ENCODE results near the gene MDK.
"Not testable (repeated sequence)": the region's sequence is repeated elsewhere in the genome, so short reads cannot be mapped to it uniquely, and the experiment has no call there.

The MDK gene

DNA sequence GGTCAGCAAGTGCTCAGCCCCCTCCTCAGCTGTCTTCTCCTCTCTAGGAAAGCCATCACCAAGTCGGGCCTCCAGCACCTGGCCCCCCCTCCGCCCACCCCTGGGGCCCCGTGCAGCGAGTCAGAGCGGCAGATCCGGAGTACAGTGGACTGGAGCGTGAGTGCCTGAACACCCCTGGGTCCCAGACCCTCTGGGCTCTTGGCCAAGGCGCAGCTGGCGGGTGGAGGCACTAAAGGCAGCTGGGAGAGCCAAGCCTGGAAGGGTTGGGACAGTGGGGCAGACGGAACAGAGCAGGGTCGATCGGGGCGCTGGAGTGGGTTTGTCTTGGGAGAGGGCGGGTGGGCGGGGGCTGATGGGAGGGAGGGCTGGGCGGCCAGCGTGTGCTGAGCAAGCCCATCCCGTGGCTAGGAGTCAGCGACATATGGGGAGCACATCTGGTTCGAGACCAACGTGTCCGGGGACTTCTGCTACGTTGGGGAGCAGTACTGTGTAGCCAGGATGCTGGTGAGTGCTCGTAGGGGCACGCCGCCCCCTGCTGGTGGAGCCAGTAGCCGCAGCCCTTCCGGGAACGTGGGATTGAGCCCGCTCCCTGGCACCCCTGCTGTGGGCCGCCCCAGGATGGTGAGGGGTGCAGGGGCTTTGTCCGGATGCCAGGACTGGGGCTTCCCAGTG lies 14.1 kb upstream of the MDK start:
- DNase-seq (ENCODE audit: low spot score) (peak; percentile 56), FAIRE-seq (peak; percentile 67)

DNA sequence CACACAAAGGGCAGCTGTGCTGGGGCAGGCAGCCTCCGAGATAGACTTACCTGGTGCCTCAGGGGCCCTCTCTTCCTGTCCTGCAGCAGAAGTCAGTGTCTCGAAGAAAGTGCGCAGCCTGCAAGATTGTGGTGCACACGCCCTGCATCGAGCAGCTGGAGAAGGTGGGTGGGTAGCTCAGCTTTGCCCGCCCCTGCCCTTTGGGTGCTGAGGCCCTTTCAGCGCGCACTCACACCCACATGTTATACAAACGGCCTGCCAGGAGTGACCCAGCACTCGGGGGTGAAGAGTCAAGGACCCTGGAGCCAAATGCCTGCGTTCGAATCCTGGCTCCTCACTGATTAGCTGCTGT lies 13.6 kb upstream of the MDK start:
- FAIRE-seq = no peak
- DNase-seq (ENCODE audit: low spot score) = no peak

DNA sequence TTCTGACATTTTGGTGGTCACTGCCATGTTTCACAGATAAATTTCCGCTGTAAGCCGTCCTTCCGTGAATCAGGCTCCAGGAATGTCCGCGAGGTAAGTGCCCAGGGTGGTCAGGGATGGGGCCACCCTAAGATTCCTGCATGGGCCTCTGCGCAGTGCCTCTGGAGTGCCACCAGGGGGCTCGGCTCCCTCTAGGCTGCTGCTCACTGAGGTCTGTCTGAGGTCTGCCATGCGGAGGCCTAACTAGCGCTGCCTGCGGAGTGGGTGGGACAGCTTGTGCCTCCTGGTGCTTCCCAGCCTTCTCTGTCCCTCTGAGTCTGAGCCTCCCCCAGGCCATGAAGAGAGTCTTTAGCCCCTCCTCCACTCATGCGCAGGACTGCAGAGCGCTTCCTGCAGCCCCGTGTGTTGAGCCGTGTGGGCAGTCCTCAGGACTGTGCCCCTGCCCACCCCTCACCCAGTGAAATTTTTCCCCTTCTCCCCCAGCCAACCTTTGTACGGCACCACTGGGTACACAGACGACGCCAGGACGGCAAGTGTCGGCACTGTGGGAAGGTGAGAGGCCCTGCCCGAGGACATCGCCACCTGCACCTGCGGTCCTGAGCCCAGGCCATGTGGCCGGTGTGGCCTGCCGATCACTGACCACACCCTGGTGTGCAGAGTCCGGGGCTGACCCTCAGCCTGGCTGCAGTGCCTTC lies 11.9 kb upstream of the MDK start:
- FAIRE-seq (peak; percentile 42), DNase-seq (ENCODE audit: low spot score) (peak; percentile 78)

DNA sequence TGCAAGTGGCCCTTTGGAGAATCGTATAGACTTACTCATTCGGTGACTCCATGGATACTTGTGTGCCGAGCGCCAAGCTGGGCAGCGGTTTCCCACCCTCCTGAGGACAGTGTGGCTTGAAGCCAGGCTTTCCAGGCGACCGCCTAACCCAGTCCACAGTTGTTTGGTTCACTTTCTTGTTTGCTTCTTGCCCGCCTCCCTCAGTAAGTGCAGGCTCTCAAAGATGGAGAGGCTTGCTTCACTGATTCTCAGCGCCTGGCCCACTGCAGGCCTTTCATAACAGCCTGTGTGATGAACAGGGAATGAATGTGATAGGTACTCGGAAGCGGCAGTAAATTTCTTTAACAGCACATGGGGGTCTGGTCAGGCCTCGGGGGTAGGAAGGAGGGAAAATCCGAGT lies 11.2 kb upstream of the MDK start:
- no peak for DNase-seq (ENCODE audit: low spot score)
- FAIRE-seq = no peak

DNA sequence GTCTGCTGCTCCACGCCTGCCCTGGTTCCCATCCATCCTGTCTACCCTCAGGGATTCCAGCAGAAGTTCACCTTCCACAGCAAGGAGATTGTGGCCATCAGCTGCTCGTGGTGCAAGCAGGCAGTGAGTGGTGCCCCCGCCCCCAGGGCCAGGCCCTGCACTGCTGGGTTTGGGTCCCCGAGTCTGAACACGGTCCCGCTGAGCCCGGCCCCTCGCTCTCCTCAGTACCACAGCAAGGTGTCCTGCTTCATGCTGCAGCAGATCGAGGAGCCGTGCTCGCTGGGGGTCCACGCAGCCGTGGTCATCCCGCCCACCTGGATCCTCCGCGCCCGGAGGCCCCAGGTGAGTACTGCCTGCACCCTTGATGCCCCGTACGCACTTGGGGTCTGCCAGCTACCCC lies 10.2 kb upstream of the MDK start:
- FAIRE-seq; DNase-seq (ENCODE audit: low spot score): not testable (repeated sequence)

DNA sequence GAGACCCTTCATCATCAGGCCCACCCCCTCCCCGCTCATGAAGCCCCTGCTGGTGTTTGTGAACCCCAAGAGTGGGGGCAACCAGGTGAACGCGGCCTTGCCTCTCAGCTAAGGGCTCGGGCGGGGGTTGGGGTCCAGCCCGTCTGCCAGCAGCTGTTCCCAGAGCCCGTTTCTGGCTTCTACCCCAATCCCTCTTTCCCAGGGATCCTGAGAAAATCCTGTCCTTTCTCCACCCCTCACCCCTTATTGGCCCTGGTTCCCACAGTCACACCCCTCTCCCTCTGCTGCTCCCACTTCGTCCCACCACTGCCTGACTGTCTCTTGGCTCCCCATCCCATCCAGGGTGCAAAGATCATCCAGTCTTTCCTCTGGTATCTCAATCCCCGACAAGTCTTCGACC lies 9.4 kb upstream of the MDK start:
- no peak for FAIRE-seq
- no peak for DNase-seq (ENCODE audit: low spot score)

DNA sequence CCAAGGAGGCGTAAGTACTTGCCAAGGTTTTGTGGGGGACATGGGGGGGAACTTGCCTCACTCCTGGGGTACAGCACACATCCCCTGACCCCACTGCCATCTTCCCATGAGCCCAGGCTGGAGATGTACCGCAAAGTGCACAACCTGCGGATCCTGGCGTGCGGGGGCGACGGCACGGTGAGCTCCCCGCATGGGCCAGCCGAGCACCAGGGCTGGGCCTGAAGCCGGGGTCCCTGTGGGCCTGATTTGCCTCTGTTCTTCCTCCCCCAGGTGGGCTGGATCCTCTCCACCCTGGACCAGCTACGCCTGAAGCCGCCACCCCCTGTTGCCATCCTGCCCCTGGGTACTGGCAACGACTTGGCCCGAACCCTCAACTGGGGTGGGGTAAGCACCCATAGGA lies 9.0 kb upstream of the MDK start:
- not testable (repeated sequence) for DNase-seq (ENCODE audit: low spot score); FAIRE-seq

DNA sequence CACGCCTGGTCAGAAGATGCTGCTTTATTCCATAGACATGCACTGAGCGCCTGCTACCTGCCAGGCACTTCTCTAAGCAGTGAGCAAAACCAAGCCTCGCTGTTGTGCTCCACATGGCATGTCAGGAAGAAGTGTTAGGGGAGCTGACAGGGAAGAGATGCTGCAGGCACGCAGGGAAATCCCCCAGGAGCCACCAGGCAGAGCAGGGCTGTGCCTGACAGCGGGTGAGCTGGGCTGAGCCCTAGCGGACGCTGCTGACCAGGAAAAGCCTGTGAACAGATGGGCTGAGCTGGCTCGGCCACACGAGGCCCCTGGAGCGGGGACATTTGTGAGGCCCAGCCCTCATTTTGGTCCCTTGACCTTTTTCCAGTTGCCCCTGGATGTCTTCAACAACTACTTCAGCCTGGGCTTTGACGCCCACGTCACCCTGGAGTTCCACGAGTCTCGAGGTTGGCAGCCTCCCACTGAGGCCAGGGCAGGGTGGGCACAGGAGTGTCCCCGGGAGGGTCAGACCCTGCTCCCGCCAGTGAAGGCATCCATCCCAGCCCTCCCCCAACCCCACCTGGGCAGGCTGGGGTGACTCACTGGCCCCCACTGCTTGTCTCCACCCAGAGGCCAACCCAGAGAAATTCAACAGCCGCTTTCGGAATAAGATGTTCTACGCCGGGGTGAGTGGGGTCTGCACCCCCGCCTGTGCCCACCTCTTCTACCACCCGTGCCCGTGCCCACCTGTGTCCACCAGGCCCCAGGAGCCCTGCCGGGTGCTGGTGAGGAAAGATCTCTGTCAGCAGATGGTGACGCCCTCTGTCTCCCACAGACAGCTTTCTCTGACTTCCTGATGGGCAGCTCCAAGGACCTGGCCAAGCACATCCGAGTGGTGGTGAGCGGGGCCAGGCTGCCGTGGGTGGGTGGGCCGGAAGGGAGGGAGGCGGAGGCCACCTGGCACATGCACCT lies 7.4 kb upstream of the MDK start:
- no peak for FAIRE-seq
- no peak for DNase-seq (ENCODE audit: low spot score)

DNA sequence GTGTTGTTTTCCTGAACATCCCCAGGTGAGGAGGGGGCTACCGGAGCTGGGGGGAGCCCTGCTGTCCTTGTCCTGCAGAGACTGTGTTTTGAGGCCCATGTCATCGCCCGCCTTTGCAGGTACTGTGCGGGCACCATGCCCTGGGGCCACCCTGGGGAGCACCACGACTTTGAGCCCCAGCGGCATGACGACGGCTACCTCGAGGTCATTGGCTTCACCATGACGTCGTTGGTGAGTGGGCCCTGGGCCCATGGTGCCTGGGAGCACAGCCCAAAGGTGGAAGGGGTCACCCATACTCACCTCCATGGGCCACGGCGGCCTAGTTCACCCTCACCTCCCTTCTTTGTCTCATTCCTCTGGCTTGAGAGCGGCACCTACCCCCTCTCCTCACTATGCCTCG lies 6.7 kb upstream of the MDK start:
- FAIRE-seq = peak; percentile 71
- DNase-seq (ENCODE audit: low spot score) = no peak

DNA sequence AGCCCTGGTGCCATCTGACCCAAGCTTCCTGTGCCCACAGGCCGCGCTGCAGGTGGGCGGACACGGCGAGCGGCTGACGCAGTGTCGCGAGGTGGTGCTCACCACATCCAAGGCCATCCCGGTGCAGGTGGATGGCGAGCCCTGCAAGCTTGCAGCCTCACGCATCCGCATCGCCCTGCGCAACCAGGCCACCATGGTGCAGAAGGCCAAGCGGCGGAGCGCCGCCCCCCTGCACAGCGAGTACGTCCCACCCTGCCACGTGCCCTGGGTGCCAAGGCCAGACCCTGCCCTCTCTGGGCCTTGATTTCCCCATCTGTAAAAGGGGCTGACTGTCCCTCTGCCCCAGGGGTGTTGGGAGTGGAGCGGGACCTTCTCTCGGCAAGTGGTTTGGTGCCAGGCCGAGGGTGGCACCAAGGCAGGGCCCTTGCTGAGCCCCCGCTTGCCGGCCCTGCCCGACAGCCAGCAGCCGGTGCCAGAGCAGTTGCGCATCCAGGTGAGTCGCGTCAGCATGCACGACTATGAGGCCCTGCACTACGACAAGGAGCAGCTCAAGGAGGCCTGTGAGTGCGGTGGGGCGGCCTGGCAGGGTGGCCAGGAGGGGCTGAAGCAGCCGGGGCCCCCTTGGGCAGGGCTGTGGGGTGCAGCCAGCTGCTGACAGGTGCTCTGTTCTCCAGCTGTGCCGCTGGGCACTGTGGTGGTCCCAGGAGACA lies 5.9 kb upstream of the MDK start:
- FAIRE-seq = no peak
- DNase-seq (ENCODE audit: low spot score) = no peak

DNA sequence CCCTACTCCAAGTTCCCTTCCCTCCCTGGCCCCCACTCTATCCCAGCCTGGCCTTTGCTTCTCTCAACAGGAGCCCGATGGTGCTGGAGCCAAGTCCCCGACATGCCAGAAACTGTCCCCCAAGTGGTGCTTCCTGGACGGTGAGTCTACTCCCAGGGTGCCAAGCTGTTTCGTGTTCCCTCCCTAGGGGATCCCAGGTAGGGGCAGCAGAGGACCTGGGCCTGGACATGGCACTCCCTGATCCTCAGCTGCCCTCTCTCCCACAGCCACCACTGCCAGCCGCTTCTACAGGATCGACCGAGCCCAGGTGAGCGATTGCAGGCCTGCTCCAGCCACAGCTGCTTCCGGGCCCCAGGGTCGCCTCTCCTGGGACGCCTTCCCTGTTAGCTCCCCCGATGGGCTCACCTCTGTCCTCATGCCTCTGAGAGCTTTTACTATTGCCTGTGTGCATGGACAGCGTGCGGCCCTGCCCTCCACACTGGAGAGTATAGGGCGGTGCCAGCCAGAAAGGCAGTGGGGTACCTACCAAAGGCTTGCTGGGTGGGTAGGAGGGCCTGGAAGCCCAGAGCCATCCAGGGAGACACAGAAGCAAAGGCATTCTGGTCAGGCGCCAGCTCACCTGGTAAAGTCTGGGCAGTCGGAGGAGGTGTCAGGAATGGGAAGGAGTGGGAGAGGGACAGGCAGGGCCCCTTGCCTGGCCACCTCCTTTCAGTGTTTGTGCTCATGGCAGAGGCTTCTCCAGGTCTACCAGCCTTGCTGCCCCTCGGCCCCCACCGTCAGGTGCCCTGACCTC lies 5.0 kb upstream of the MDK start:
- FAIRE-seq (no peak), DNase-seq (ENCODE audit: low spot score) (no peak)

DNA sequence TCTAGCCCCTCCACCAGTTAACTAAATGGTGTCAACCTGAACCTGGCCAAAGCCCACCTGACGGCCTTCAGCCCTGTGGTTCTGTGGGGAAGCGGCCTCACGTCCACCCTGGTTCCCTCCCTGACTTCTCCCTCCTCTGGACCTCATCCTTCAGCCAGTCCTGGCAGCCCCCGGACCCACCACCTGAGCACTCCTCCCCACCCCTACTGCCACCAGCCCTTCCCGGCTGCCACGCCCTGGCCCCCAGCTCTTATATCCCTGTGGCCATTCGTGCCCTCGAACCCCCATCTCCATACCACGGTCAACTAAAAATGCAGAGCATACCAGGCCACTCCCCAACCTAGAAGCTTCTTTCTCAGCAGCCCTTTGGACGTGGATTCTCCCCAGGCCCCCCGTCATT lies 4.2 kb upstream of the MDK start:
- FAIRE-seq = no peak

DNA sequence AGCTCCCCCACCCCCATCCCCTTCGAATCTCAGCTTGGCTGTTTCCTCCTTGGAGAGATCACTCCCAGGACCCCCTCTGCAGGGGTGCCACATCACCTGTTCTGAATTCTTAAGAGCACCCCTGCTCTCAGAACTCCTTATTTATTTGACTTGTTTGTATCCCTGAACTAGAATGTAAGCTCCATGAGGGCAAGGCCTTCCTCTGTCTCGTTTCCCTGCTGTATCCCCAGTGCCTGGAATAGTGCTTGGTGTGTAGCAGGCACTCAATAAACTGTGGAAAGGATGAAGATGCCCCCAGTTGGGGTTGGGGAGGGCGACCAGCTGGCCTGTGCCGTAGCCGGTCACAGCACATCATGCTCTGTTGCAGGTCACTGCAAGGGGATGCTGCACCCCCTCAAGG lies 3.6 kb upstream of the MDK start:
- DNase-seq (ENCODE audit: low spot score) = no peak
- FAIRE-seq = no peak

More for the DNA sequence above, 4.2 kb upstream of the MDK start:
- DNase-seq (ENCODE audit: low spot score) = no peak

DNA sequence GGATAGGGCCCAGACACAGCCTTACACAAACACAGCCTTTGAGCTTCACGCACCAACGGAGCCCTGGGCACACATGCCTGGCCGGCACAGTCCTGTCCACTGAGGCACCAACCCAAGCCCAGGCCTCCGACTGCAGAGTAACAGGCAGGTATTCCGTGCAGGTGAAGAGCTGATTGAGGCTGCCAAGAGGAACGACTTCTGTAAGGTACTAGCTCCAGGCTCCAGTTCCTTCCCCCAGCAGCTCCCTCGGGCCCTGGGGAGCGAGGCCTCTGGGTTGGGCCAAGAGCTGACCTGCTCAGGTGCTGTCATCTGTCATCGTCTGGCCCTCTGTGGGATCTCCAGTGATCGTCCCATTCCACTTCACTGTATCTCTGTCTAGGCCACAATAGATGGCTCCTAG lies 3.2 kb upstream of the MDK start:
- FAIRE-seq (no peak), DNase-seq (ENCODE audit: low spot score) (no peak)

DNA sequence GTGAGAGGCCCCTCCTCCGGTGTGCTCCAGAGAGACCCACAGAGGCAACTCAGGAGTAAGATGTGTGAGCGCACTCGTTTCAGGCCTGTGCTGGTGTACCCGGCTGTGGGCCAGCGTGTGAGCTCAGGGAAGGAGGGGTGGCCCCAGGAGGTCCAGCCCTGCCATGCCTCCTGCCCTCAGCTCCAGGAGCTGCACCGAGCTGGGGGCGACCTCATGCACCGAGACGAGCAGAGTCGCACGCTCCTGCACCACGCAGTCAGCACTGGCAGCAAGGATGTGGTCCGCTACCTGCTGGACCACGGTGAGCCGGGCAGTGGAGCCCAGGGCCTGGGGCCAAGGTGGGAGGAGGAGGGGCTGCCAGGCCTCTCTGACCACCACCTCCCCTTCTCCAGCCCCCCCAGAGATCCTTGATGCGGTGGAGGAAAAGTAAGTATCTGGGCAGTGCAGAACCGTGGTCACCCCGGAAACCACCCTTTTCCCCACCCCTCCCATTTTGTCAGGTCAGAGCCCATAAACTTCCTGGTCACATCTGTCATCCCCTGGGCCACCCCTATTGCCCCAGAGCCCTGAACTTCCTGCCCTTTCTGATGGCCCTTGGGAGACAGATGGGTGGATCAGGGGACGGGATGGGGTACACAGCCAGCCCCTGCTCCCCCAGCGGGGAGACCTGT lies 2.5 kb upstream of the MDK start:
- DNase-seq (ENCODE audit: low spot score) = no peak
- FAIRE-seq = no peak

DNA sequence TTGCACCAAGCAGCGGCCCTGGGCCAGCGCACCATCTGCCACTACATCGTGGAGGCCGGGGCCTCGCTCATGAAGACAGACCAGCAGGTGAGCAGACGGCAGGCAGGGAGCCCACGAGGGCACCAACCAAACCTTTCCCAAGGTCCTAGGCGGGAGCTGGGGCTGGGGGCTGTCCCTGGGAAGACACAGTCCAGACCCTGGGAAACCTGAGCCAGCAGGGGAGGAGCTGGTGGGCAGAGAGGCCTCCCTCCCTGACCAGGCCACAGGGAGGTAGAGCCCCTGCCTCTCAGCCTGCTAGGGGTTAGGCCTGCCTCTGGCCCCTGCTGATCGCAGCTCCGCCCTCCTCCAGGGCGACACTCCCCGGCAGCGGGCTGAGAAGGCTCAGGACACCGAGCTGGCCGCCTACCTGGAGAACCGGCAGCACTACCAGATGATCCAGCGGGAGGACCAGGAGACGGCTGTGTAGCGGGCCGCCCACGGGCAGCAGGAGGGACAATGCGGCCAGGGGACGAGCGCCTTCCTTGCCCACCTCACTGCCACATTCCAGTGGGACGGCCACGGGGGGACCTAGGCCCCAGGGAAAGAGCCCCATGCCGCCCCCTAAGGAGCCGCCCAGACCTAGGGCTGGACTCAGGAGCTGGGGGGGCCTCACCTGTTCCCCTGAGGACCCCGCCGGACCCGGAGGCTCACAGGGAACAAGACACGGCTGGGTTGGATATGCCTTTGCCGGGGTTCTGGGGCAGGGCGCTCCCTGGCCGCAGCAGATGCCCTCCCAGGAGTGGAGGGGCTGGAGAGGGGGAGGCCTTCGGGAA lies 1.8 kb upstream of the MDK start:
- FAIRE-seq = peak; percentile 65
- DNase-seq (ENCODE audit: low spot score) = not testable (repeated sequence)

DNA sequence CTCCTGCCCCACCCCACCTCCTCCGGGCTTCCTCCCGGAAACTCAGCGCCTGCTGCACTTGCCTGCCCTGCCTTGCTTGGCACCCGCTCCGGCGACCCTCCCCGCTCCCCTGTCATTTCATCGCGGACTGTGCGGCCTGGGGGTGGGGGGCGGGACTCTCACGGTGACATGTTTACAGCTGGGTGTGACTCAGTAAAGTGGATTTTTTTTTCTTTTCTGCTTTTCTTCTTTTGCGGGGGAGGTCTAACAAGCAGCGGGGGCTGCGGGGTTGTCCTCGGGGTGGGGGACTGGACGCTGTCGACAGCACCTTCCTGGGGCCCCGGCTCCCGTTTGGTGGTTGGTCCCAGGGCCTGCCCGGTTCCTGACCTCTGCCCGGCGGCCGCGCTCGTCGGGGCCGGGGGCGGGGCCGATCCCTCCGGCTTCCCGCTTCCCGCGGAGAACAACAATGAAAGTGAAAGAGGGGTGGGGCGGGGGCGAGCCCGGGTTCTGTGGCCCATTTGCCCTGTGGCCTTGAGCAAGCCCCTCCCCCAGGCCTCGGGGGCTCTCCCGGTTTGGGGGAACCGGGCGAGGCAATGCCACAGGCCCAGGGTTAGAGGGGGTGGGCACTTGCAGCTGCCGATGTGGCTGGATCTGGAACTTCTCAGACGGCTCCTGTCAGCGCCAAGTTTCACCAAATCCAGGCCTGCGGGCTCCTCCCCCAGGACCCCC lies 975 bp upstream of the MDK start:
- no peak for FAIRE-seq
- DNase-seq (ENCODE audit: low spot score) = peak; percentile 76

DNA sequence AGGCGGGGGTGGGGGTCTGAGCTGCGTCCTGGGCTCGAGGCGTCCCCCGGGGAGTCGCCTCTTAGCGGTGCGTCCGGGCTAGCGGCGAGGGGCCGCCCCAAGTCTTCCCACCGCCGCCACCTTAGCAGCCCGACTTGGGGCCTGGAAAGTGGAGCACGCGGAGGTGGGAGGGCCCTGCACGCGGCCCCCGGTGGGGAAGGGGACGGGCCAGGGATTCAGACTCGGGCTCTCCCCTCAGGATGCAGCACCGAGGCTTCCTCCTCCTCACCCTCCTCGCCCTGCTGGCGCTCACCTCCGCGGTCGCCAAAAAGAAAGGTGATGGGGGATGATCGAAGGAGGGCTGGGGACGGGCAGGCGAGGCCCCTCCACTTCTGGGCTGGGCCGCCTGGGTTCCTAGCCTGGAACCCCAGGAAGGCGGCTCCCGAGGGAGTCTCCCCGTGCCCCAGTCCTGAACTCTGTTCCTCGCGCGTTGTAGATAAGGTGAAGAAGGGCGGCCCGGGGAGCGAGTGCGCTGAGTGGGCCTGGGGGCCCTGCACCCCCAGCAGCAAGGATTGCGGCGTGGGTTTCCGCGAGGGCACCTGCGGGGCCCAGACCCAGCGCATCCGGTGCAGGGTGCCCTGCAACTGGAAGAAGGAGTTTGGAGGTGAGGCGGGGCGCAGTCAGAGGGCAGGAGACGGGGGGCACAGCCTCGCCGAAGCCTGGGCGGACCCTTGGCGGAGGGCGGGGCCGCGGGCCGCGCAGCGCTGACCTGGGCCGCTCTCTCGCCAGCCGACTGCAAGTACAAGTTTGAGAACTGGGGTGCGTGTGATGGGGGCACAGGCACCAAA lies 563 bp downstream of the MDK start:
- peak; percentile 66 for DNase-seq (ENCODE audit: low spot score)
- peak; percentile 27 for FAIRE-seq

All from urothelium cell line (cell line).